Measurements from ENCODE around the gene RAPGEF5.

RAPGEF5 gene

GRCh38 chr7:22356010-22356691, 803 bp downstream of the RAPGEF5 start:
- no peak overlapping the region for H3K9ac ChIP-seq (ENCODE audit: low read depth, low read length)
- no peaks in the 10 kb centered on the region for H3K36me3 ChIP-seq (ENCODE audit: control insufficient read depth, insufficient read depth, low read length)
- no peaks in the 10 kb centered on the region for H3K9me3 ChIP-seq (ENCODE audit: control insufficient read depth, insufficient read depth, low read length)
- H3K4me1 ChIP-seq (ENCODE audit: control insufficient read depth, insufficient read depth, low read length): peaks cover 7% of the 10 kb centered on the region
- peaks cover 22% of the 10 kb centered on the region for H3K27me3 ChIP-seq (ENCODE audit: control insufficient read depth, insufficient read depth, low read length)
- H3K4me3 ChIP-seq (ENCODE audit: low read depth, low read length): peak overlapping the region; percentile 75

DNA sequence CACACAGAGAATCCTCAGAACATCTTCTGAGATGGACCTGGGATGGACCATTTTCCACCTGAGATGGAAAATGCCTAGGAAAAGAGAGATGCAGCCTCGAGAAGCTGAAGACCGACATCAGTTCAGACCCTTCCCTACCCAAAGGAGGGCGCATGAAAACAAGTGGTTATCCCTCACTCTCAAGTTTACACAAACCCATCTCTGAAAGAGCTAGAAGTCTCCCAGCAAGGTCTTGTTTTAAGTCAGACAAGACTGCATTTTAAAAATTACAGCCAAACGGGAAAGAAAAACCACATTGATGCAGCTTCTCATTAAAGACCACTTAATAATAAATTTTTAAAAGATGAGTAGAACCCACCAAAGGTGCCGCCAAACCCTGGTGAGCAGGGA, 1.3 kb downstream of the RAPGEF5 start:
- peaks cover 22% of the 10 kb centered on the region for H3K27me3 ChIP-seq (ENCODE audit: control insufficient read depth, insufficient read depth, low read length)
- no peaks in the 10 kb centered on the region for H3K9me3 ChIP-seq (ENCODE audit: control insufficient read depth, insufficient read depth, low read length)
- H3K36me3 ChIP-seq (ENCODE audit: control insufficient read depth, insufficient read depth, low read length): no peaks in the 10 kb centered on the region
- peak overlapping the region; percentile 75 for H3K4me3 ChIP-seq (ENCODE audit: low read depth, low read length)
- peaks cover 7% of the 10 kb centered on the region for H3K4me1 ChIP-seq (ENCODE audit: control insufficient read depth, insufficient read depth, low read length)
- H3K9ac ChIP-seq (ENCODE audit: low read depth, low read length): no peak overlapping the region

- peaks cover 22% of the 10 kb centered on the region for H3K27me3 ChIP-seq (ENCODE audit: control insufficient read depth, insufficient read depth, low read length)
- H3K4me3 ChIP-seq (ENCODE audit: low read depth, low read length): no peak overlapping the region
- H3K9ac ChIP-seq (ENCODE audit: low read depth, low read length): no peak overlapping the region
- H3K36me3 ChIP-seq (ENCODE audit: control insufficient read depth, insufficient read depth, low read length): no peaks in the 10 kb centered on the region
- peaks cover 7% of the 10 kb centered on the region for H3K4me1 ChIP-seq (ENCODE audit: control insufficient read depth, insufficient read depth, low read length)
- no peaks in the 10 kb centered on the region for H3K9me3 ChIP-seq (ENCODE audit: control insufficient read depth, insufficient read depth, low read length)
Observed at GRCh38 chr7:22354462-22354861, 2.5 kb downstream of the RAPGEF5 start.

- H3K4me3 ChIP-seq (ENCODE audit: low read depth, low read length): no peak overlapping the region
- H3K36me3 ChIP-seq (ENCODE audit: control insufficient read depth, insufficient read depth, low read length): no peaks in the 10 kb centered on the region
- H3K27me3 ChIP-seq (ENCODE audit: control insufficient read depth, insufficient read depth, low read length): peaks cover 12% of the 10 kb centered on the region
- H3K4me1 ChIP-seq (ENCODE audit: control insufficient read depth, insufficient read depth, low read length): peaks cover 7% of the 10 kb centered on the region
- no peak overlapping the region for H3K9ac ChIP-seq (ENCODE audit: low read depth, low read length)
- H3K9me3 ChIP-seq (ENCODE audit: control insufficient read depth, insufficient read depth, low read length): no peaks in the 10 kb centered on the region
Observed at GRCh38 chr7:22352887-22353286, 4.1 kb downstream of the RAPGEF5 start.

- peaks cover 7% of the 10 kb centered on the region for H3K4me1 ChIP-seq (ENCODE audit: control insufficient read depth, insufficient read depth, low read length)
- no peaks in the 10 kb centered on the region for H3K36me3 ChIP-seq (ENCODE audit: control insufficient read depth, insufficient read depth, low read length)
- H3K4me3 ChIP-seq (ENCODE audit: low read depth, low read length): no peak overlapping the region
- H3K9me3 ChIP-seq (ENCODE audit: control insufficient read depth, insufficient read depth, low read length): no peaks in the 10 kb centered on the region
- peaks cover 5% of the 10 kb centered on the region for H3K27me3 ChIP-seq (ENCODE audit: control insufficient read depth, insufficient read depth, low read length)
- no peak overlapping the region for H3K9ac ChIP-seq (ENCODE audit: low read depth, low read length)
Observed at GRCh38 chr7:22351878-22352277, 5.1 kb downstream of the RAPGEF5 start.

DNA sequence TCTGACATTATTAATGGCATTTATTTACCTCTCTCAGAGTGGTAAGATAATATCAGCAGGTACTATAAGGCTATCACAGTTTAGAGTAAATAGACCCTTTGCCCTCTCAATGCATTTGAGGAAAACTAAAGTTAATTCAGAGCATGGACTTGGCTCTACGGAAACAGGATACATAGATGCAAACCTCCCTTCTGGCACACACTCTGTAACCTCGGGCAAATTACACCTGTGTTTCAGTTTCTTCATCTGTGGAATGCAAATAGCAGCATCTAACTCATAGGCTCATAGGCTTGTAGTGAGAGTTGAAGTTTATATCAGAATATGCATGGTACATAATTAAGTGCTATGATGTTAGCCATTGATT, 5.6 kb downstream of the RAPGEF5 start:
- Histone ChIP-seq H3K27me3 (ENCODE audit: control insufficient read depth, insufficient read depth, low read length) (peaks cover 5% of the 10 kb centered on the region), H3K4me1 (ENCODE audit: control insufficient read depth, insufficient read depth, low read length) (peaks cover 7% of the 10 kb centered on the region), H3K9ac (ENCODE audit: low read depth, low read length) (no peak overlapping the region), H3K36me3 (ENCODE audit: control insufficient read depth, insufficient read depth, low read length) (no peaks in the 10 kb centered on the region), H3K9me3 (ENCODE audit: control insufficient read depth, insufficient read depth, low read length) (no peaks in the 10 kb centered on the region), H3K4me3 (ENCODE audit: low read depth, low read length) (no peak overlapping the region)

DNA sequence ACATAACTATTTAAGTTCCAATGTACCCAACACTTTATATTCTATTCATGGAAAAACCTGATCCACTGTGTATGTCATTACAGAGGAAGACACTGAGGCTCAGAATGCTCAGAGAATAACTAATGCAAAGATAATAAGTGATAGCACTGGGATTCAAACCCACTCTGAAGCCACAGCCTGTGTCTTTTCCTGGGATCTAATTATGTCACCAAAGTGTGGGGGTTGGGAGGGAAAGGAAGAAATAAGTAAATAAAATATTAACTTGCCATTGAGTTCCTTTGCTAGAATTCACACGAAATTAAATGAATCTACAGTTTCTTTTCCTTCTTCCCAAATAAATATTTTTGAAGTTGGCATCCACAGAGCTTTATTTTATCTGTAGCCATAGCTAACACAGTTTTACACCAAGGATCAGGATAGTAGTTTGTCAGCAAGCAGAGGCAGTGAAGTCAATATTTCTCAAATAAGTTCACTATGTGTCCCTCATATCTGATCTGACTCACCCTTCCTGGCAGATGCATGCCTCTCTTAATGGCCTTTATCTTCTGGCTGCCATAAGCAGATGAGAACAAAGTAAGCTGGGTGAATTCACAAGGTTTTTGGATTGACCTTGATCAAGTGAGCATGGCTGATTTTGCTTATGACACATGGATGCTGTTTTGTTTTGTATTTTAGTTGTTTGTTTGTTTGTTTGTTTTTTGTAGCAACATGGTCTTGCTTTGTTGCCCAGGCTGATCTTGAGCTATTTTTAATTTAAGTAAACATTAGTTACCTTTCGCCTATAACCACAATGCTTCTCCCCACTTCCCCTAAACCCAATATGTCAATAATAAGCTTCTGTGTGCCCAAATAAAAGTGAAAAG, 6.3 kb downstream of the RAPGEF5 start:
- H3K4me3 ChIP-seq (ENCODE audit: low read depth, low read length): no peak overlapping the region
- no peaks in the 10 kb centered on the region for H3K27me3 ChIP-seq (ENCODE audit: control insufficient read depth, insufficient read depth, low read length)
- peaks cover 6% of the 10 kb centered on the region for H3K4me1 ChIP-seq (ENCODE audit: control insufficient read depth, insufficient read depth, low read length)
- no peak overlapping the region for H3K9ac ChIP-seq (ENCODE audit: low read depth, low read length)
- no peaks in the 10 kb centered on the region for H3K9me3 ChIP-seq (ENCODE audit: control insufficient read depth, insufficient read depth, low read length)
- H3K36me3 ChIP-seq (ENCODE audit: control insufficient read depth, insufficient read depth, low read length): no peaks in the 10 kb centered on the region

DNA sequence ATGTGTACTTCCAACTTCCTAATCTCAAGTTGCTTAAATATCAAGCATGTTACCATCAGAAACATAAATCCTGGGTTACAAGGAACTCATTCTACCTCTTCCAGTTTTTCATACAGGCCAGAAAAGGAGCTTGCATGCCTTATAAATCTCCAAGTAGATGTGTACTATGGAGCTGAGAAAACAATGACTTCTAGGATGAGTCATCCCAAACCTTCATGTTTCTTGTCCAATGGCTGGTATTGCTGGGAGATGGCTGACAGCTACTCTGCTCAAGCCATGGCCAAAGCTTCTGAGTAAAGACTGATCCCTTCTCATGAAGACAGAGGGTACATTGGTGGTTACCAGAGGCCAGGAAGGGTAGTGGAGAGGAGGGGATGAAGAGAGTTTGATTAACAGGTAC, 8.6 kb downstream of the RAPGEF5 start:
- H3K36me3 ChIP-seq (ENCODE audit: control insufficient read depth, insufficient read depth, low read length): no peaks in the 10 kb centered on the region
- peaks cover 2% of the 10 kb centered on the region for H3K4me1 ChIP-seq (ENCODE audit: control insufficient read depth, insufficient read depth, low read length)

DNA sequence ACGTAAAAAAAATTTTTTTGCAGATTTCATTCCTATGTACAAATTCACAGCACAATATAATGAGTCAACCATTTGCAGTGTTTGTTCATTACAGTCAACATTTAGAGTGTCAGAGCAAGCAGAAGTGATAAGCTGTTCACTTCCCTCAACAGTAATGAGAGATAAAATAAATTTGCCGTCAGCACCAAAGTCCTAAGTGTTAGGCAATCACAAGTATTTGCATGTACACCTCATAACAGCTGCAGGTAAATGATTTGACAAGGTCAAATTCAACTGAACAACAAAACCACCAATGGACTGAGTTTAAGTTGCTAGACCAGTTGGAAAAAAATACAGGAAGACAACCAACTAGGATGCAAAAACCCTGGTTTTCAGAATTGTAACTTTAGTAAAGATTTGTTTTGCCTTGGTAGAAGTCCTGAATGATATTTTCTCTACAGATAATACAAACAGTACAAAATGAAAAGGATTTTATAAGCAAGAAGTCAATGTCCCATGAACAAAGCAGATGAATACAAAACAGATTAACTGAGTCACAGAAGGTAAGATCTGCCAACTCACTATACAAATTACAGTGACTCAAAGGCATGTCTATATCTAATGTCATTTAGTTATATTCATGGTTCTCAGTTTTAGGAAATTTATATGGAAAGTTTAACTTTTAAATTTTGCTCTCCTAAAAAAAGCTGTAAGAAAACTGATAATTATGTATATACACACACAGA, 10.4 kb downstream of the RAPGEF5 start:
- H3K9me3 ChIP-seq (ENCODE audit: control insufficient read depth, insufficient read depth, low read length): peaks cover 4% of the 10 kb centered on the region
- no peaks in the 10 kb centered on the region for H3K36me3 ChIP-seq (ENCODE audit: control insufficient read depth, insufficient read depth, low read length)
- H3K27me3 ChIP-seq (ENCODE audit: control insufficient read depth, insufficient read depth, low read length): no peaks in the 10 kb centered on the region
- no peak overlapping the region for H3K4me3 ChIP-seq (ENCODE audit: low read depth, low read length)
- H3K4me1 ChIP-seq (ENCODE audit: control insufficient read depth, insufficient read depth, low read length): peaks cover under 1% of the 10 kb centered on the region
- no peak overlapping the region for H3K9ac ChIP-seq (ENCODE audit: low read depth, low read length)

More for the DNA sequence above, 8.6 kb downstream of the RAPGEF5 start:
- no peaks in the 10 kb centered on the region for H3K27me3 ChIP-seq (ENCODE audit: control insufficient read depth, insufficient read depth, low read length)
- no peak overlapping the region for H3K4me3 ChIP-seq (ENCODE audit: low read depth, low read length)
- no peak overlapping the region for H3K9ac ChIP-seq (ENCODE audit: low read depth, low read length)
- no peaks in the 10 kb centered on the region for H3K9me3 ChIP-seq (ENCODE audit: control insufficient read depth, insufficient read depth, low read length)

DNA sequence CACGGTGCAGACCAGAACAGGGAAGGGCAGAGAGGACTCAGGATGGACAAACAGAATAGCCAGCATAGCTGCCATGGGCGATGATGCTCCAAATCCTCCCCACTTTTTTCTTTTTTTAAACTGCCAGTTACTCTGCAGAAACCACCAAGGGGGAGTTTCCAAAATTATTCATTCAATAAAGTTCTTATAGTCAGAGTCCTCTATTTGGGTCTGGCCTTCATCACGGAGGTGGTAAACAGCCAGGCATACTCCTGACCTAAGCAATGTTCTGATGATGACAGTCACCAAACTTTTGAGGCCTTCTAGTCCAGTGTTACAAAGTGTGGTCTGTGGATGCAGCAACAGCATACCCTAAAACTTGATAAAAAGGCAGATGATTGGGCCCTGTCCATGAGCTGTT, 12.3 kb downstream of the RAPGEF5 start:
- peaks cover 3% of the 10 kb centered on the region for H3K36me3 ChIP-seq (ENCODE audit: control insufficient read depth, insufficient read depth, low read length)
- H3K4me1 ChIP-seq (ENCODE audit: control insufficient read depth, insufficient read depth, low read length): no peaks in the 10 kb centered on the region
- peaks cover 7% of the 10 kb centered on the region for H3K9me3 ChIP-seq (ENCODE audit: control insufficient read depth, insufficient read depth, low read length)
- no peak overlapping the region for H3K9ac ChIP-seq (ENCODE audit: low read depth, low read length)
- no peak overlapping the region for H3K4me3 ChIP-seq (ENCODE audit: low read depth, low read length)
- H3K27me3 ChIP-seq (ENCODE audit: control insufficient read depth, insufficient read depth, low read length): no peaks in the 10 kb centered on the region

DNA sequence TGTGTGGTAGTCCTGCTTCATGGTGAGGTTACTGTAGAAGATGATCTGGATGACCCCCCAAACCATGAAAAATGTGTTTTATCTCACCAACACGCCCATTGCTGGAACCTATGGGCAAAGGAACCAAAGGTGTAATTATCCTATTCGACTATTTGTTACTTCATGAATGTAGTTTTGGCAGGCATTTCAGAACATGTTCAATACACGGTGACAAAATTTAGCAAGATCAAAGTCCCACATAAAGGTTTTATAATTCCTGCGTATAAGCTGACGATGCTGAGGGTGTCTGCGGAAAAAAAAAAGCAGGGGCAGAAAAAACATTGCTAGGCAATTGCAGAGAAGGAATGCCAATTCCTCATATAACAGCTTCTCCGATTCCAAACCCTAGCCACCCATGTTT, 13.3 kb downstream of the RAPGEF5 start:
- peaks cover 3% of the 10 kb centered on the region for H3K36me3 ChIP-seq (ENCODE audit: control insufficient read depth, insufficient read depth, low read length)
- H3K9ac ChIP-seq (ENCODE audit: low read depth, low read length): no peak overlapping the region
- no peaks in the 10 kb centered on the region for H3K27me3 ChIP-seq (ENCODE audit: control insufficient read depth, insufficient read depth, low read length)
- H3K4me1 ChIP-seq (ENCODE audit: control insufficient read depth, insufficient read depth, low read length): no peaks in the 10 kb centered on the region
- no peak overlapping the region for H3K4me3 ChIP-seq (ENCODE audit: low read depth, low read length)
- peaks cover 7% of the 10 kb centered on the region for H3K9me3 ChIP-seq (ENCODE audit: control insufficient read depth, insufficient read depth, low read length)

Data from iPS-15b (cell line).